Panc1 (cell line): ENCODE data around the gene SUCLG2. TPM values are rescaled to one million over a fixed set of nuclear protein-coding genes. Genes with fewer than 3 reads are reported as not detected.

Experiments used
- ATAC-seq: fragments of 200-7000 bp; cut with Tn5 transposase; 2 replicates; pipeline ENCODE4 v1.9.1; 2020; ENCODE audit warnings: mild to moderate bottlenecking, moderate library complexity
- BruUV-seq: library from RNA; stranded (reverse); fragments of 400-500 nt; replicated peaks from 2 replicates; lab custom pipeline; 2021; lab: Mats Ljungman, UMichigan
- CTCF ChIA-PET: fragments of 300-600 bp; sonication (Branson Sonifier 250); formaldehyde crosslinking; loops from one replicate; lab custom pipeline; 2022; ENCODE audit warnings: antibody characterized with exemption; lab: Charles Lee
- POLR2A ChIA-PET: fragments of 300-600 bp; sonication (Branson Sonifier 250); formaldehyde crosslinking; loops from one replicate; lab custom pipeline; 2022; ENCODE audit warnings: antibody characterized with exemption; lab: Charles Lee
- DNase-seq: peaks from one replicate; pipeline ENCODE4 v3.0.0-alpha.2; 2010; ENCODE audit warnings: low read depth, low spot score
- H3K27ac ChIP-seq: 2 replicates; pipeline ENCODE4 v1.5.1; 2011; ENCODE audit warnings: mild to moderate bottlenecking, low read length, inconsistent platforms
- H3K27me3 ChIP-seq: fragments of 200-500 bp; sonication (Bioruptor generic); 2 replicates; pipeline ENCODE4 v1.6.0; 2014; ENCODE audit warnings: low read length, inconsistent platforms; ENCODE audit not compliant: control insufficient read depth, insufficient read depth
- H3K36me3 ChIP-seq: fragments of 200-500 bp; sonication (Bioruptor generic); 2 replicates; pipeline ENCODE4 v1.5.1; 2014; ENCODE audit warnings: inconsistent platforms, mild to moderate bottlenecking, low read length, moderate library complexity; ENCODE audit not compliant: control insufficient read depth, insufficient read depth
- H3K4me1 ChIP-seq: 2 replicates; pipeline ENCODE4 v1.5.1; 2011; ENCODE audit warnings: inconsistent platforms, mild to moderate bottlenecking, low read length, moderate library complexity; ENCODE audit not compliant: control insufficient read depth, insufficient read depth
- H3K4me3 ChIP-seq, 2 experiments: 2 replicates each; pipeline ENCODE4 v1.5.1; 2011 to 2012; ENCODE audit warnings: low read depth in 2 of 2, low read length in 2 of 2, mild to moderate bottlenecking in 2 of 2, inconsistent platforms in 1 of 2, moderate library complexity in 1 of 2
- H3K9me3 ChIP-seq: fragments of 200-500 bp; sonication (Bioruptor generic); 2 replicates; pipeline ENCODE4 v1.5.1; 2014; ENCODE audit warnings: low read depth, mild to moderate bottlenecking, inconsistent platforms, low read length, moderate library complexity; ENCODE audit not compliant: control insufficient read depth, insufficient read depth
- CTCF ChIP-seq: fragments of 450-650 bp; IDR thresholded peaks from 2 replicates; pipeline ENCODE4 v1.5.1; 2017; ENCODE audit warnings: mild to moderate bottlenecking
- POLR2AphosphoS5 ChIP-seq: IDR thresholded peaks from 2 replicates; pipeline ENCODE4 v1.6.1; 2012; ENCODE audit warnings: mild to moderate bottlenecking, low read depth, low read length, moderate library complexity
- REST ChIP-seq, 2 experiments: IDR thresholded peaks; 2 replicates each; pipeline ENCODE4 v1.6.1; 2011 to 2012; ENCODE audit warnings: low read depth in 2 of 2, control low read depth in 1 of 2, low read length in 1 of 2, mild to moderate bottlenecking in 1 of 2, moderate library complexity in 1 of 2; ENCODE audit not compliant: insufficient read depth in 1 of 2
- SIN3A ChIP-seq: IDR thresholded peaks from 2 replicates; pipeline ENCODE4 v1.6.1; 2012; ENCODE audit warnings: low read depth, mild to moderate bottlenecking, low read length, moderate library complexity, borderline replicate concordance; ENCODE audit not compliant: insufficient read depth
- TCF7L2 ChIP-seq: IDR thresholded peaks from 2 replicates; pipeline ENCODE4 v1.6.1; 2011; ENCODE audit warnings: mild to moderate bottlenecking, low read depth, low read length, inconsistent platforms
- in situ Hi-C: cut with HindIII; loops from 2 replicates; pipeline ENCODE4 v1.10.0; 2016; ENCODE audit warnings: low sequenced_read_pairs, low pct_unique_long_range_greater_than_20kb
- intact Hi-C: fragments of 100-400 bp; cut with micrococcal nuclease; formaldehyde crosslinking; loops from one replicate; pipeline ENCODE4 v1.10.0; 2022; ENCODE audit not compliant: unreplicated experiment
- total RNA-seq: library from RNA; stranded (reverse); gene quantifications from one replicate; pipeline ENCODE4 v1.2.1, GENCODE V29; 2021; ENCODE audit not compliant: unreplicated experiment

SUCLG2 gene
- total RNA-seq, 1 experiment from 2014 or later = 28.3 TPM

- no TSS peak for BruUV-seq
- intact Hi-C loops (no loop called here), in situ Hi-C loops (no loop called here)
- POLR2A ChIA-PET = no interaction called here
- TF ChIP-seq CTCF = no peak
- no peak for TF ChIP-seq TCF7L2
- no peak for TF ChIP-seq POLR2AphosphoS5
- TF ChIP-seq SIN3A = no peak
- TF ChIP-seq REST (IDR thresholded peaks at IDR 0.05; ENCODE audit: insufficient read depth in 1 of 2, low read depth in 2 of 2, low read length in 1 of 2) = no peak
- Histone ChIP-seq H3K27ac (no peak overlapping the region), H3K4me1 (no peaks in the 10 kb centered on the region), H3K4me3 (no peak overlapping the region), H3K27me3 (no peaks in the 10 kb centered on the region), H3K36me3 (no peaks in the 10 kb centered on the region), H3K9me3 (no peaks in the 10 kb centered on the region)
- CTCF ChIA-PET = no interaction called here
- no peak for DNase-seq
- ATAC-seq = no peak
Observed at GRCh38 chr3:67389176-67389575, 265.2 kb downstream of the SUCLG2 start.

GRCh38 chr3:67388738-67389137 lies 265.7 kb downstream of the SUCLG2 start:
- no TSS peak for BruUV-seq
- no peak for TF ChIP-seq CTCF
- no peak for TF ChIP-seq POLR2AphosphoS5
- TF ChIP-seq TCF7L2 = no peak
- in situ Hi-C loops (no loop called here), intact Hi-C loops (no loop called here)
- H3K27ac ChIP-seq = no peak overlapping the region
- no peaks in the 10 kb centered on the region for H3K4me1 ChIP-seq
- ChIA-PET POLR2A (no interaction called here), CTCF (no interaction called here)
- no peaks in the 10 kb centered on the region for H3K27me3 ChIP-seq
- ATAC-seq (no peak), DNase-seq (no peak)
- H3K4me3 ChIP-seq = no peak overlapping the region
- H3K9me3 ChIP-seq = no peaks in the 10 kb centered on the region
- no peaks in the 10 kb centered on the region for H3K36me3 ChIP-seq
